CD4-positive, alpha-beta T cell treated with Interleukin-15 for 4 hours (primary cell): ENCODE measurements around the gene GRK4.
"Not testable (repeated sequence)": the region's sequence is repeated elsewhere in the genome, so short reads cannot be mapped to it uniquely, and the experiment has no call there.

Experiments used
- DNase-seq: peaks from one replicate; pipeline ENCODE4 v3.0.0-alpha.2; 2020; ENCODE audit warnings: low spot score

Gene GRK4

GRCh38 chr4:2958446-2958845 is 4.9 kb upstream of the GRK4 start:
- no peak for DNase-seq

GRCh38 chr4:2960450-2960849 is 2.9 kb upstream of the GRK4 start:
- DNase-seq, result not testable (repeated sequence)

- no peak for DNase-seq
Measured at GRCh38 chr4:2961421-2961810, 2.0 kb upstream of the GRK4 start.

GRCh38 chr4:2961811-2962441 is 1.4 kb upstream of the GRK4 start:
- DNase-seq, result peak; percentile 16

- no peak for DNase-seq
Measured at GRCh38 chr4:2962614-2963174, 677 bp upstream of the GRK4 start.

GRCh38 chr4:2963966-2964471 is 648 bp downstream of the GRK4 start:
- no peak for DNase-seq

- no peak for DNase-seq
Measured at GRCh38 chr4:2964706-2965258, 1.4 kb downstream of the GRK4 start.

- no peak for DNase-seq
Measured at GRCh38 chr4:2965262-2965661, 1.9 kb downstream of the GRK4 start.

- DNase-seq, result no peak
Measured at GRCh38 chr4:2968381-2968780, 5.0 kb downstream of the GRK4 start.

- no peak for DNase-seq
Measured at GRCh38 chr4:2971275-2971674, 7.9 kb downstream of the GRK4 start.

GRCh38 chr4:2977211-2978088 is 14.1 kb downstream of the GRK4 start:
- no peak for DNase-seq

GRCh38 chr4:2981256-2981819 is 18.0 kb downstream of the GRK4 start:
- no peak for DNase-seq

GRCh38 chr4:2982012-2982411 is 18.6 kb downstream of the GRK4 start:
- DNase-seq, result no peak

- DNase-seq, result not testable (repeated sequence)
Measured at GRCh38 chr4:2983715-2984114, 20.3 kb downstream of the GRK4 start.

- DNase-seq, result no peak
Measured at GRCh38 chr4:2991243-2991642, 27.9 kb downstream of the GRK4 start.

- DNase-seq, result no peak
Measured at GRCh38 chr4:2994917-2995316, 31.5 kb downstream of the GRK4 start.

- DNase-seq, result no peak
Measured at GRCh38 chr4:2995546-2996265, 32.3 kb downstream of the GRK4 start.

- no peak for DNase-seq
Measured at GRCh38 chr4:2996415-2996814, 33.0 kb downstream of the GRK4 start.

- no peak for DNase-seq
Measured at GRCh38 chr4:3007724-3008123, 44.4 kb downstream of the GRK4 start.

- no peak for DNase-seq
Measured at GRCh38 chr4:3009422-3009821, 46.1 kb downstream of the GRK4 start.

GRCh38 chr4:3010577-3010976 is 47.2 kb downstream of the GRK4 start:
- no peak for DNase-seq

- DNase-seq, result no peak
Measured at GRCh38 chr4:3010998-3011397, 47.6 kb downstream of the GRK4 start.
